Natural killer cell (primary cell): ENCODE measurements around the gene GAS6. TPM values are rescaled to one million over a fixed set of nuclear protein-coding genes. Genes with fewer than 3 reads are reported as not detected.

ENCODE experiments used
- ATAC-seq, 3 donors: fragments of 150-1000 bp in 2 of 3; fragments of 200-7000 bp in 1 of 3; cut with Tn5 transposase; 1 replicate in 1 of 3; 2 replicates in 2 of 3; pipeline ENCODE4 v1.10.0; 2021; ENCODE audit warnings: mild to moderate bottlenecking in 2 of 3, moderate library complexity in 2 of 3
- DNase-seq, 2 donors: peaks; one replicate each; pipeline versions ENCODE4 v3.0.0 to v3.0.0-alpha.2; 2013 to 2021; ENCODE audit warnings: mixed read lengths in 1 of 2
- H3K27ac ChIP-seq: one replicate; pipeline ENCODE4 v1.5.1; 2013; ENCODE audit warnings: mild to moderate bottlenecking, low read length
- H3K27me3 ChIP-seq: one replicate; pipeline ENCODE4 v1.6.1; 2013; ENCODE audit warnings: low read length; ENCODE audit not compliant: control insufficient read depth, insufficient read depth
- H3K36me3 ChIP-seq: one replicate; pipeline ENCODE4 v1.6.1; 2013; ENCODE audit warnings: low read length; ENCODE audit not compliant: control insufficient read depth, insufficient read depth
- H3K4me1 ChIP-seq: one replicate; pipeline ENCODE4 v1.6.1; 2013; ENCODE audit warnings: low read length; ENCODE audit not compliant: control insufficient read depth, insufficient read depth
- H3K4me3 ChIP-seq: one replicate; pipeline ENCODE4 v1.5.1; 2013; ENCODE audit warnings: low read length
- H3K9me3 ChIP-seq: one replicate; pipeline ENCODE4 v1.6.1; 2013; ENCODE audit warnings: low read length; ENCODE audit not compliant: control insufficient read depth, insufficient read depth
- H3K27ac Mint-ChIP-seq, 2 donors: one replicate each; pipeline ENCODE4 v1.8.0; 2022; ENCODE audit warnings: mild to moderate bottlenecking in 2 of 2, mixed read lengths in 2 of 2, moderate library complexity in 1 of 2
- H3K27me3 Mint-ChIP-seq, 2 donors: one replicate each; pipeline ENCODE4 v1.8.0; 2022; ENCODE audit warnings: low read depth in 2 of 2, mixed read lengths in 2 of 2
- H3K36me3 Mint-ChIP-seq: one replicate; pipeline ENCODE4 v1.8.0; 2022; ENCODE audit warnings: mixed read lengths
- H3K4me1 Mint-ChIP-seq, 2 donors: one replicate each; pipeline ENCODE4 v1.8.0; 2022; ENCODE audit warnings: mixed read lengths in 2 of 2
- H3K4me3 Mint-ChIP-seq: one replicate; pipeline ENCODE4 v1.8.0; 2022; ENCODE audit warnings: mild to moderate bottlenecking, moderate library complexity, mixed read lengths
- H3K9me3 Mint-ChIP-seq, 2 donors: one replicate each; pipeline ENCODE4 v1.8.0; 2022; ENCODE audit warnings: mixed read lengths in 2 of 2
- CTCF ChIP-seq: fragments of 200-600 bp; IDR thresholded peaks from one replicate; pipeline ENCODE4 v1.8.0; 2022; ENCODE audit warnings: antibody characterized with exemption
- WGBS: methylation state at CpG from one replicate; pipeline ENCODE4 v1.1.7; 2013; ENCODE audit warnings: missing lambda C conversion rate; ENCODE audit not compliant: insufficient coverage; 5-methylcytosine and 5-hydroxymethylcytosine counted together
- intact Hi-C: fragments of 100-400 bp; cut with micrococcal nuclease; formaldehyde crosslinking; loops from one replicate; pipeline ENCODE4 v1.14.2; 2022
- total RNA-seq, 4 donors: library from RNA; stranded (reverse); fragments of 120-200 nt in 1 of 4; gene quantifications; one replicate each; pipeline versions ENCODE4 v1.2.3 to v1.2.4, GENCODE V29; 2013 to 2022

GAS6 gene
- total RNA-seq, 3 donors from 2014 or later (not counting 1 experiment from before 2014, with no cell fraction given), result 0.40 to 1.4 (median 0.41) TPM

- H3K27ac ChIP-seq, result no peak overlapping the region
- WGBS, result 54% methylated on average over 11 of the region's 11 CpGs
- H3K9me3 Mint-ChIP-seq, result no peaks in the 10 kb centered on the region
- no peaks in the 10 kb centered on the region for H3K27me3 ChIP-seq
- no peaks in the 10 kb centered on the region for H3K36me3 ChIP-seq
- peaks cover 15% of the 10 kb centered on the region for H3K4me1 ChIP-seq
- H3K27me3 Mint-ChIP-seq, result peaks cover 6 to 7% of the 10 kb centered on the region in 2 donors
- no peak overlapping the region for H3K4me3 Mint-ChIP-seq
- H3K4me1 Mint-ChIP-seq, result peaks cover 7 to 18% of the 10 kb centered on the region in 2 donors
- no peak overlapping the region for H3K4me3 ChIP-seq
- ATAC-seq (peak in 1 of 3 donors; percentile 8), DNase-seq (peak in 1 of 2 donors; percentile 5)
- H3K27ac Mint-ChIP-seq, result no peak overlapping the region
- no peaks in the 10 kb centered on the region for H3K9me3 ChIP-seq
- TF ChIP-seq CTCF, result no peak
- intact Hi-C loops, result no loop called here
- H3K36me3 Mint-ChIP-seq, result no peaks in the 10 kb centered on the region
These were observed 10.2 kb downstream of the GAS6 start for GRCh38 chr13:113853518-113854237.

- Histone ChIP-seq H3K4me1 (peaks cover 15% of the 10 kb centered on the region), H3K9me3 (no peaks in the 10 kb centered on the region), H3K36me3 (no peaks in the 10 kb centered on the region), H3K4me3 (no peak overlapping the region), H3K27me3 (no peaks in the 10 kb centered on the region), H3K27ac (no peak overlapping the region)
- WGBS, result 92% methylated on average over 22 of the region's 22 CpGs
- peak in 1 of 2 donors; percentile 11 for DNase-seq
- peaks cover 6 to 7% of the 10 kb centered on the region in 2 donors for H3K27me3 Mint-ChIP-seq
- no peaks in the 10 kb centered on the region for H3K36me3 Mint-ChIP-seq
- H3K9me3 Mint-ChIP-seq, result no peaks in the 10 kb centered on the region
- intact Hi-C loops, result no loop called here
- H3K27ac Mint-ChIP-seq, result no peak overlapping the region
- no peak for TF ChIP-seq CTCF
- H3K4me1 Mint-ChIP-seq, result peaks cover 7 to 18% of the 10 kb centered on the region in 2 donors
- no peak for ATAC-seq
- H3K4me3 Mint-ChIP-seq, result no peak overlapping the region
These were observed 11.0 kb downstream of the GAS6 start for GRCh38 chr13:113852536-113853517.

GRCh38 chr13:113851826-113852535 lies 11.9 kb downstream of the GAS6 start:
- no peak for ATAC-seq
- no peak overlapping the region for H3K27ac Mint-ChIP-seq
- H3K36me3 Mint-ChIP-seq, result no peaks in the 10 kb centered on the region
- TF ChIP-seq CTCF, result no peak
- WGBS, result 95% methylated on average over 23 of the region's 23 CpGs
- no peaks in the 10 kb centered on the region for H3K9me3 ChIP-seq
- H3K27ac ChIP-seq, result no peak overlapping the region
- intact Hi-C loops, result no loop called here
- no peaks in the 10 kb centered on the region for H3K27me3 ChIP-seq
- H3K27me3 Mint-ChIP-seq, result peaks cover 6 to 7% of the 10 kb centered on the region in 2 donors
- no peaks in the 10 kb centered on the region for H3K36me3 ChIP-seq
- no peak overlapping the region for H3K4me3 Mint-ChIP-seq
- H3K9me3 Mint-ChIP-seq, result no peaks in the 10 kb centered on the region
- DNase-seq, result peak in 1 of 2 donors; percentile 9
- H3K4me1 Mint-ChIP-seq, result peaks cover 7 to 18% of the 10 kb centered on the region in 2 donors
- no peak overlapping the region for H3K4me3 ChIP-seq
- peaks cover 16% of the 10 kb centered on the region for H3K4me1 ChIP-seq
